Prostate gland (tissue), 2 donors: Measurements from ENCODE around the gene SUPT3H. TPM values are rescaled to one million over a fixed set of nuclear protein-coding genes. Genes with fewer than 3 reads are reported as not detected.

Experiments
- DNase-seq: peaks from one replicate; pipeline ENCODE4 v3.0.0-alpha.2; 2019; ENCODE audit warnings: low spot score
- H3K27ac ChIP-seq, 2 donors: fragments of 200-600 bp; sonication (generic); 2 replicates each; pipeline ENCODE4 v1.5.1; 2017 to 2019
- H3K27me3 ChIP-seq: fragments of 200-600 bp; sonication (generic); replicated peaks from 2 replicates; pipeline ENCODE4 v1.5.1; 2019; ENCODE audit not compliant: insufficient read depth
- H3K36me3 ChIP-seq, 2 donors: fragments of 200-600 bp; sonication (generic); 1 replicate in 1 of 2; 2 replicates in 1 of 2; pipeline versions ENCODE4 v1.5.1 to v1.8.1; 2017 to 2019
- H3K4me1 ChIP-seq: fragments of 200-600 bp; sonication (generic); replicated peaks from 2 replicates; pipeline ENCODE4 v1.5.1; 2019
- H3K4me3 ChIP-seq, 2 donors: fragments of 200-600 bp; sonication (generic); 2 replicates each; pipeline ENCODE4 v1.5.1; 2017 to 2019
- H3K9me3 ChIP-seq: fragments of 200-600 bp; sonication (generic); 2 replicates; pipeline ENCODE4 v1.5.1; 2017
- POLR2A ChIP-seq: fragments of 450-650 bp; IDR thresholded peaks from one replicate; pipeline ENCODE4 v1.6.1; 2016; ENCODE audit warnings: antibody characterized with exemption, mild to moderate bottlenecking
- POLR2AphosphoS5 ChIP-seq: sonication (generic); formaldehyde crosslinking; IDR thresholded peaks from one replicate; pipeline ENCODE4 v1.6.1; 2017; ENCODE audit warnings: antibody characterized with exemption
- WGBS: methylation state at CpG from one replicate; pipeline ENCODE4 v1.1.5; 2018; 5-methylcytosine and 5-hydroxymethylcytosine counted together
- intact Hi-C: fragments of 100-400 bp; cut with DNase I; formaldehyde crosslinking; loops from one replicate; pipeline ENCODE4 v1.14.2; 2022
- total RNA-seq, 2 donors: library from RNA; depleted of rRNA; stranded (reverse); fragments of >200 nt; gene quantifications; one replicate each; pipeline ENCODE4 v1.1.0, GENCODE V29; 2016
- TF ChIP-seq, protein P1 (sequence below), 4 experiments: fragments of 200-600 bp in 2 of 4; fragments of 450-650 bp in 2 of 4; sonication (generic) in 2 of 4; IDR thresholded peaks; 1 replicate in 3 of 4; 2 replicates in 1 of 4; pipeline ENCODE4 v1.5.1; 2016 to 2019; ENCODE audit warnings: antibody characterized with exemption in 4 of 4, mild to moderate bottlenecking in 2 of 4, moderate library complexity in 2 of 4

SUPT3H gene
- total RNA-seq, 2 donors from 2014 or later: 4.6 to 13.1 TPM

DNA sequence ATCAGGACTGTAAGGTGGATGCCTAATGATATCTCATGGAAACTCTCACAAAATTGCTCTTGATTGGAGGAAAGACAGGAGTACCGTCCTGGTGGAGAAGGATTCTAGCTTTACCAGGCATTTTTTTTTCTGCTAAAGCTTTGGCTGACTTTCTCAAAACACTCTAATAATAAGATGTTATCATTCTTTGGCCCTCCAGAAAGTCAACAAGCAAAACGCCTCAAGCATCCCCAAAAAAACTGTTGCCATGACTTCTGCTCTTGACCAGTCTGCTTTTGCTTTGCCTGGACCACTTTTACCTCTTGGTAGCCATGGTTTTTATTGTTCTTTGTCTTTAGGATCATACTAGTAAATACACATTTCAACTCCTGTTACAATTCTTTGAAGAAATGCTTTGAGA, 105.1 kb downstream of the SUPT3H start:
- H3K27ac ChIP-seq: no peak overlapping the region
- no peaks in the 10 kb centered on the region for H3K9me3 ChIP-seq
- no peaks in the 10 kb centered on the region for H3K27me3 ChIP-seq
- intact Hi-C loops: no loop called here
- H3K4me1 ChIP-seq: no peaks in the 10 kb centered on the region
- no peak for DNase-seq
- no peaks in the 10 kb centered on the region for H3K36me3 ChIP-seq
- no peak overlapping the region for H3K4me3 ChIP-seq
- TF ChIP-seq POLR2A: no peak
- TF ChIP-seq POLR2AphosphoS5: no peak
- TF ChIP-seq, protein P1, sequence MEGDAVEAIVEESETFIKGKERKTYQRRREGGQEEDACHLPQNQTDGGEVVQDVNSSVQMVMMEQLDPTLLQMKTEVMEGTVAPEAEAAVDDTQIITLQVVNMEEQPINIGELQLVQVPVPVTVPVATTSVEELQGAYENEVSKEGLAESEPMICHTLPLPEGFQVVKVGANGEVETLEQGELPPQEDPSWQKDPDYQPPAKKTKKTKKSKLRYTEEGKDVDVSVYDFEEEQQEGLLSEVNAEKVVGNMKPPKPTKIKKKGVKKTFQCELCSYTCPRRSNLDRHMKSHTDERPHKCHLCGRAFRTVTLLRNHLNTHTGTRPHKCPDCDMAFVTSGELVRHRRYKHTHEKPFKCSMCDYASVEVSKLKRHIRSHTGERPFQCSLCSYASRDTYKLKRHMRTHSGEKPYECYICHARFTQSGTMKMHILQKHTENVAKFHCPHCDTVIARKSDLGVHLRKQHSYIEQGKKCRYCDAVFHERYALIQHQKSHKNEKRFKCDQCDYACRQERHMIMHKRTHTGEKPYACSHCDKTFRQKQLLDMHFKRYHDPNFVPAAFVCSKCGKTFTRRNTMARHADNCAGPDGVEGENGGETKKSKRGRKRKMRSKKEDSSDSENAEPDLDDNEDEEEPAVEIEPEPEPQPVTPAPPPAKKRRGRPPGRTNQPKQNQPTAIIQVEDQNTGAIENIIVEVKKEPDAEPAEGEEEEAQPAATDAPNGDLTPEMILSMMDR (IDR thresholded peaks at IDR 0.05): no peak
- whole genome bisulfite sequencing: 79% methylated on average over 2 of the region's 2 CpGs

DNA sequence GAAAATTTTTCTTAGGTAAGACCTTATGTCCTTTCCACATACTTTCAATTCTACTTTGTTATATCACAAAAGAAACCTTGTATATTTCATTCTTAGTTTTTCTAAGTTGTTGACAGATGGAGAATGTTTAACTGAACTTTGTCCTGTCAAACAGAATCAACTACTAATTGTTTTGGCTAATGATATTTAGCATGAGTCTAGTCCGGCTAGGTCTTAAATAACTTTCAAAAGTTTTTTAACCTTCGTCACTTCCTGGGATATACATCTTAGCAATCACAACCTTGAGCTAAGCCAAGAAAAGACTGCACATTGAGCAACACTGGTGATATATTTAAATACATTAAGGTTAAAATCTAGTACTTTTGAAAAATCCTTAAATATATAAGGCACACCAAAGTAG, 112.5 kb downstream of the SUPT3H start:
- Histone ChIP-seq H3K27me3 (no peaks in the 10 kb centered on the region), H3K36me3 (no peaks in the 10 kb centered on the region), H3K4me3 (no peak overlapping the region), H3K9me3 (no peaks in the 10 kb centered on the region), H3K27ac (no peak overlapping the region), H3K4me1 (no peaks in the 10 kb centered on the region)
- DNase-seq: no peak
- intact Hi-C loops: no loop called here
- TF ChIP-seq, protein P1 (IDR thresholded peaks at IDR 0.05): no peak
- TF ChIP-seq POLR2AphosphoS5: no peak
- TF ChIP-seq POLR2A: no peak
- WGBS: 94% methylated on average over 2 of the region's 2 CpGs

DNA sequence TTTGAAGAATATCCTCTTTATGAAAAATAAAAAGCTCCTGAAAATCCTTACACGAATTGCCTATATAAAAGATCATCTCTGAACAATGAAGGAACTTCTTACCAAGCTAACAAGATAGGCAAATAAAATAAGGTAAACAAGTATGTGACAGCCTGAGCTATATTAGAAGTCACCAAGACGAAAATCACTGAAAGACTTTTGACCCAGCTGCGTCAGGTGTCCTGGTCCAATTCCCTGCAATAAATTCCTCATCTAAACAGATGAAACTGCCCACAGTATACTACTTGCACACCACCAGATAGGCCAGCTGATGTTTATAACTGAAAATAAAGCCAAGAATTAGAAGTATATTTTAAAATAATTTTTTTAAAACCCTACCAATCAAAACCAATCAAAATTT, 117.0 kb downstream of the SUPT3H start:
- TF ChIP-seq POLR2A (no peak), POLR2AphosphoS5 (no peak)
- TF ChIP-seq, protein P1 (IDR thresholded peaks at IDR 0.05): no peak
- Histone ChIP-seq H3K4me3 (no peak overlapping the region), H3K27me3 (no peaks in the 10 kb centered on the region), H3K36me3 (no peaks in the 10 kb centered on the region), H3K9me3 (no peaks in the 10 kb centered on the region), H3K4me1 (no peaks in the 10 kb centered on the region), H3K27ac (no peak overlapping the region)
- intact Hi-C loops: no loop called here
- 52% methylated on average over 3 of the region's 3 CpGs for WGBS
- DNase-seq: no peak

DNA sequence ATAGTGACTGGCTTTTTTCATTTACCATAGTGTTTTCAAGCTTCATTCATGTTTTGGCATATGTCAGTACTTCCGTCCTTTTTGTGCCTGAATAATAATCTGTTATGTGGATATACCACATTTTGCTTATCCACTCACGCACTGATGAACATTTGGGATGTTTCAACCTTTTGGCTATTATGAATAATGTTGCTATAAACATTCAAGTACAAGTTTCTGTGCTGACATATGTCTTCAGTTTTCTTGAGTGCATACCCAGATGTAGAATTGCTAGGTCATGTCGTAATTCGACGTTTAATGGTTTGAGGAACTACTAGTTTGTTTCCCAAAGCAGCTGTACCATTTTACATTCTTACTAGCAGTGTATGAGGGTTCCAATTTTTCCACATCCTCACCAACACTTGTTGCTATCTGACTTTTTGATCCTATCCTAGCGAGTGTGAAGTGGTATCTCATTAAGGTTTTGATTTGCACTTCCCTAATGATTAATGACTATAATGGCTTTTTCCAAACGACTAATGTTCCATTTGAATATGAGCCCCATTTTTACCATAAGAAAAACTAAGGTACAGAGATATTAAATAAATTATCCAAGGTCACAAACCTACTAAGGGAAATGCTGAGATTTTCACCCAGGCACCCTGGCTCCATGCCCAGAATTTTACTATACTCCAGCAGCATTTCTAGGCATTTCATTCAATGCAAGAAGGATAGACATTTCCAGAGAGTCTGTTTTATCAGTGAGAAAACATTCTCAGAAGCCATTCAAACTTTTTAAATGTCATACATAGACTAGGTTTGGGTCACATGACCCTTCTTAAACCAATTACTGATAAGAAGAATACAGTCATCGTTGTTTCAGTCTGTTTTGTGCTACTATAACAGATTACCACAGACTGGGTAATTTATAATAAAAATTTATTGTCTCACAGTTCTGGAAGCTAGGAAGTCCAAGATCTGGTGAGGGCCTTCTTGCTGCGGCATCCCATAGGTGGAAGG, 120.7 kb downstream of the SUPT3H start:
- WGBS: 94% methylated on average over 9 of the region's 9 CpGs
- no peak for DNase-seq
- no peak overlapping the region for H3K27ac ChIP-seq
- H3K9me3 ChIP-seq: no peaks in the 10 kb centered on the region
- H3K27me3 ChIP-seq: no peaks in the 10 kb centered on the region
- no peaks in the 10 kb centered on the region for H3K4me1 ChIP-seq
- no peak overlapping the region for H3K4me3 ChIP-seq
- intact Hi-C loops: no loop called here
- TF ChIP-seq, protein P1 (IDR thresholded peaks at IDR 0.05): no peak
- no peak for TF ChIP-seq POLR2AphosphoS5
- no peak for TF ChIP-seq POLR2A
- H3K36me3 ChIP-seq: no peaks in the 10 kb centered on the region

- TF ChIP-seq POLR2A: no peak
- TF ChIP-seq, protein P1 (IDR thresholded peaks at IDR 0.05): no peak
- no peak for TF ChIP-seq POLR2AphosphoS5
- DNase-seq: no peak
- H3K4me1 ChIP-seq: no peaks in the 10 kb centered on the region
- no peaks in the 10 kb centered on the region for H3K9me3 ChIP-seq
- intact Hi-C loops: no loop called here
- WGBS: 97% methylated on average over 4 of the region's 4 CpGs
- H3K27ac ChIP-seq: no peak overlapping the region
- H3K4me3 ChIP-seq: no peak overlapping the region
- H3K36me3 ChIP-seq: no peaks in the 10 kb centered on the region
- no peaks in the 10 kb centered on the region for H3K27me3 ChIP-seq
Measured at GRCh38 chr6:45255434-45255833, 122.3 kb downstream of the SUPT3H start.
